Fibroblast of villous mesenchyme (primary cell): ENCODE measurements around the gene GPATCH1. TPM values are rescaled to one million over a fixed set of nuclear protein-coding genes. Genes with fewer than 3 reads are reported as not detected.
"Not testable (repeated sequence)": the region's sequence is repeated elsewhere in the genome, so short reads cannot be mapped to it uniquely, and the experiment has no call there.

Experiments
- DNase-seq: peaks from one replicate; pipeline ENCODE4 v3.0.0-alpha.2; 2010; ENCODE audit warnings: low read depth
- H3K4me3 ChIP-seq: 2 replicates; pipeline ENCODE4 v1.5.1; 2011; ENCODE audit warnings: low read depth, mild to moderate bottlenecking, low read length
- total RNA-seq: library from RNA; depleted of rRNA; stranded (reverse); fragments of >200 nt; gene quantifications from 2 replicates; pipeline ENCODE4 v1.2.3, GENCODE V29; 2012
- TF ChIP-seq, protein P1 (sequence below): IDR thresholded peaks from 2 replicates; pipeline ENCODE4 v1.5.1; 2012; ENCODE audit warnings: low read depth, mild to moderate bottlenecking, low read length; ENCODE audit not compliant: insufficient read depth

The GPATCH1 gene
- total RNA-seq, 1 donor = 7.8 TPM

DNA sequence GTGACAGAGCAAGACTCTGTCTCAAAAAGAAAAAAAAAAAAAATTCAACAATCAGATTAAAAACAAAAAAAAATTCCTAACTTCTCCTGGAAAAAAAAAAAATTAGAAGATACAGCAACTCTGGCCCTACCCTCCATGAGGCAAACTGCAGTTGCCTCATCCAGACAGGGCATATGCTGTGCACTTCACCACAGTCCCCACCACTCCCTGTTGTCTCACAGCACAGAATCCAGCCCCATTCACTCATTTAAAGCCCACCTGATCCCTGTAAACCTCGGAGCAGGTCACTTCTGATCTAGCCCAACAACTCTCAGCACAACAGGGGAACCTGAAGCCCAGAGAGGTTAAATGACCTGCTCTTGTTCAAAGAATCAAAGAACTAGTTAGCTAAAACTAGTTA is 41.2 kb upstream of the GPATCH1 start:
- H3K4me3 ChIP-seq = no peak overlapping the region
- DNase-seq = no peak
- TF ChIP-seq, protein P1, sequence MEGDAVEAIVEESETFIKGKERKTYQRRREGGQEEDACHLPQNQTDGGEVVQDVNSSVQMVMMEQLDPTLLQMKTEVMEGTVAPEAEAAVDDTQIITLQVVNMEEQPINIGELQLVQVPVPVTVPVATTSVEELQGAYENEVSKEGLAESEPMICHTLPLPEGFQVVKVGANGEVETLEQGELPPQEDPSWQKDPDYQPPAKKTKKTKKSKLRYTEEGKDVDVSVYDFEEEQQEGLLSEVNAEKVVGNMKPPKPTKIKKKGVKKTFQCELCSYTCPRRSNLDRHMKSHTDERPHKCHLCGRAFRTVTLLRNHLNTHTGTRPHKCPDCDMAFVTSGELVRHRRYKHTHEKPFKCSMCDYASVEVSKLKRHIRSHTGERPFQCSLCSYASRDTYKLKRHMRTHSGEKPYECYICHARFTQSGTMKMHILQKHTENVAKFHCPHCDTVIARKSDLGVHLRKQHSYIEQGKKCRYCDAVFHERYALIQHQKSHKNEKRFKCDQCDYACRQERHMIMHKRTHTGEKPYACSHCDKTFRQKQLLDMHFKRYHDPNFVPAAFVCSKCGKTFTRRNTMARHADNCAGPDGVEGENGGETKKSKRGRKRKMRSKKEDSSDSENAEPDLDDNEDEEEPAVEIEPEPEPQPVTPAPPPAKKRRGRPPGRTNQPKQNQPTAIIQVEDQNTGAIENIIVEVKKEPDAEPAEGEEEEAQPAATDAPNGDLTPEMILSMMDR = no peak

DNA sequence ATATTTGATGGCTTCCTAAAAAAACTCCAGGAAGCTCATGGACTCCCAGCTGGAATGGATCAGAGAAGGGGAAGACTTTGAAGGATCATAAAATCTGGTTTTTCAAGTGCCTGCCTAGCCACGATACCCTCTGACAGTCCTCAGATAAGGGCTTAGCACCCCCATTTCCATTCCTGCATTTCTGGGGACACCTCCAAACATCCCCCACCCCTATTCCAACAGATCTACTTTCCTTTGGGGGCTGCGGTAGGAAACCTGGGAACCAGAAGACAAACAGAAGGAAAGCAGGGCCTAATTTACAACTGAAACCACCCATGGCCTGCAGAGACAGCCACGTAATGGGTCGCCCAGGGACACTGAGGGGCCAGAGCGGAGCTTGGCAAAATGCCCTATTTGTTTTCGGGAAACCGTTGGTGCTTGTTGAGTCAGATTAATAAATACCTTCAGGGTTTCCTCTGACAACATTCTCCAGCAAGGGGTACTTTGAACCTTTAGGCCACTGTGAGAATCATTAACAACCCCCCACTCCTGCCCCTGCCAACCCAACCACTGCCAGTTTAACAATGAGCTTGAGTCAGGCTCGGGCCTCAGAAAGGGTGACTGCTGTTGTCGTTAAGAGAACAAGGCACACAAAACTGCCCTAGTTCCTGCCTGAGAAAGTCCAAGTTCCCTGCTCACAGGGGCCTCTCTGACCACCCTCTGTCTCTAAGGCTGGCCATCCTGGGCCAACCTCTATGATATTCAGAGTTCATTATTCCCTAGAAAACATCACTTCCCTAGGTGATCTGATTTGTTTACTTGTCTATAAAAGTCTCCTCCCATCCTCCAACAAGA is 39.8 kb upstream of the GPATCH1 start:
- TF ChIP-seq, protein P1 = no peak
- H3K4me3 ChIP-seq = no peak overlapping the region
- DNase-seq = peak; percentile 66

DNA sequence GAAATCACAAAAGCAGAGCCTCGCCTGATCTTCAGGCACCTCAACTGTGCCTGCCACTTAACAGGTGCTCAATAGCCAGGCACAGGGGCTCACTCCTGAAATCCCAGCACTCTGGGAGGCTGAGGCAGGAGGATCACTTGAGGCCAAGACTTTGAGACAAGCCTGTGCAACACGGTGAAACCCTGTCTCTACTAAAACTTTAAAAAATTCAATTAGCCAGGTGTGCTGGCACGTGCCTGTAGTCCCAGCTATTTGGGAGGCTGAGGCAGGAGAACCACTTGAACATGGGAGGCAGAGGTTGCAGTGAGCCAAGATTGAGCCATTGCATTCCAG is 39.2 kb upstream of the GPATCH1 start:
- H3K4me3 ChIP-seq, DNase-seq: not testable (repeated sequence)

DNA sequence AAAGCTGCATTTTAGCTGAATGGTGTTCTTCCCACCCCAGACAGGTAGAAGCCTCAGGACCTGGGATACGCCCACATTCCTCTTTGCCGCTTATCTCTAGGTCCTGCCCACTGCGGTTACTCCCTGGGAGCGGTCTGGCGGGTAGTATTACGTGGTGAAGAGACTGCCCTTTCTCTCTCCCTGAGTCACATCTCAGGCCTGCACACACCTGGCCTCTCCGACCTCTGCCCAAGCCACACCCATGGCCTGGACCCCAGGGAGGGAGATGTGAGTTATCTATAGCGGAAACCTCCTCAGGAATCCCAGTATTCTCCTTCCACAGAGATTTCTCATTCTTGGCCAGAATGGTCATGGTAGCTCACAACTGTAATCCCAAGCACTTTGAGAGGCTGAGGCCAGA is 33.6 kb upstream of the GPATCH1 start:
- H3K4me3 ChIP-seq = no peak overlapping the region
- TF ChIP-seq, protein P1 = no peak
- DNase-seq = peak; percentile 10

DNA sequence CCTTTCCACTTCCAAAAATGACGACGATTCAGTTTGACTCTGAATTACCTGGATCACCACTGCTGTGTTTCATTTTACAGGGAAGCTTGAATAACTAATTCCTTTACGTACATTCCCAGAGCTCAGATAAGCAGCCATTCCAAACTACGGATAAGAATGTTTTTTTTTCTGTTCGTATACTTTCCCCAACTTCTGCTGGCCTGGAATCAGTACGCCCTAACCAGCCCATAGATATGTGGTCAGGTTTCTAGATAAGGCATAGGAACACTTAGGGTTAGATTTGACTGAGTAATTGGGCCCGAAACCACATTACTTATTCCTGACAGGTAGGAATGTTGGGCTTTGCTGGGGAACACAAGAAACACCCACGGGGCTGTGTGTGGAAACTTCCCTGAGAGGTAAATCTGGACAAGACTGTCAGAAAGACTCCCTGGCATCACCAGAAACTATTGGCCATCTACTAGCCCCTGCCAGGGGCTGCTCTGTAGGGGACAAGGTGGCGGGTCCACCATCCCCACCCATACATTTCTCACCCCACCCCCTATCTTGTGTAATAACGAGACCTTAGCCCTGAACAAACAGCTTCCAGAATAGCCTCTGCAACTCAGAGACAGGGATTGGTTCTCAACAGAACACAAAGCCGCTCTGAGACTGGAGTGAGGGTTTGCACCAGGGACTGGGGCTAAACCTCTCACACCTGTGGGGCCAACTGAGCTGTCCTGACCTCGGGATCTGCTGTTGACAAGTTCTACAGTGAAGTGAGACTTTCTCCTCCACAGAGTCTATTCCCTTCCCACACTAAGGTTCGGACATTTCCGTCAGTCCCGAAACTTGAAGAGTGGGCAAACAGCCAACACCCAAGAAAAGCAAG is 31.9 kb upstream of the GPATCH1 start:
- peak; percentile 86 for DNase-seq
- TF ChIP-seq, protein P1 = no peak
- H3K4me3 ChIP-seq = no peak overlapping the region

DNA sequence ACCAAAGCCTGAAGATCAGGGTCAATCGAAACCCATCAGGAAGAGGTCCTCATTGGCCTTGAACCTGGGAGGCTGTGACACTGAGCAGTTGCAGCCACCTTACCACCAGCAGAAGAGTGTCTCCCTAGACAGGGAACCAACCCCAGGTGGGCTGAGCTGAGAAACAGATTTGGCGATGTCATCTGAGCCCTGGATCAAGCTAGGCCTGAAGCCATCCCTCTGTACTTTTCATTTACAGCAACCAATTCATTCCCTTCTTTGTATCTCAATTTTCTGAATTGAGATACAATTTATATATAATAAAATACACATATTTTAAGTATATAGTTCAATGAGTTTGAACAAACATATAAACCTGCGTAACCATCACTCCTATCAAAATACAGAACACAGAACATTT is 30.9 kb upstream of the GPATCH1 start:
- TF ChIP-seq, protein P1 = no peak
- DNase-seq = no peak
- H3K4me3 ChIP-seq = no peak overlapping the region

DNA sequence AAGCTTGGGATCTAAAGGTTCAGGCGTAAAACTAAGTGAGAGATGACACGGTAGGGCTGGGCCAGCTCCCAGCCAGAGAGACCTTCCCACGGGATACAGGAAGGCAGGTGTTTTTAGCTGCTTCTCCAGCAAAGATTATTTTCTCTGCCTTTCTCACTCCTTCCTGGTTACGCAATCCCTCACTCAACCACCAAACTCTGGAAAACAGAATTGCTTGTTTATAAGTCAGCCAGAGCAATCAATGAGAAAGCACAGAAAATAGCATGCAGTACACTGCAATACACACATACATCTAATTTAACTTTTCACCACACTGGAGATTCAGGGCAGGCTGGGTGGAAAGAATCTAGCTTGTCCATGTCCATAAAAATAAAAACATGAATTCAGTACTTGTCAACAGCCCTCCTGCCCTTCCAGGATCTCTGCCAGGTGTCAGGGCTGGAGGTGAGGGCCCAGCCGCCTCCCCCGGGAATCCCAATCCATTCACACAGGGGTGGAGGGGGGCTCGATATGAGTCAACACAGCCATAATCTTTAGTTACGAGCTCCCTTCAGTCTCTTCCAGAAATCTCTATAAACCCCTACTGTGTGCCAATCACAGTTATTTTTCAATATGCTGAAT is 28.5 kb upstream of the GPATCH1 start:
- peak; percentile 83 for DNase-seq
- no peak overlapping the region for H3K4me3 ChIP-seq
- TF ChIP-seq, protein P1 = no peak
